SHP77 (cell line): ENCODE measurements around the gene ALDH3B1.

ENCODE experiments used
- DNase-seq, 2 experiments: peaks; one replicate each; lab custom pipeline; 2025; lab: John Stamatoyannopoulos, UW

ALDH3B1 gene

GRCh38 chr11:68031144-68031464, 21.0 kb downstream of the ALDH3B1 start:
- DNase-seq: no peak

GRCh38 chr11:68032003-68032402, 21.9 kb downstream of the ALDH3B1 start:
- DNase-seq: no peak

- DNase-seq: no peak
Observed at GRCh38 chr11:68032997-68033707, 23.0 kb downstream of the ALDH3B1 start.

GRCh38 chr11:68033708-68034045, 23.6 kb downstream of the ALDH3B1 start:
- DNase-seq: no peak

- DNase-seq: no peak
Observed at GRCh38 chr11:68035266-68035876, 25.2 kb downstream of the ALDH3B1 start.

- no peak for DNase-seq
Observed at GRCh38 chr11:68036141-68036716, 26.1 kb downstream of the ALDH3B1 start.

GRCh38 chr11:68036717-68037239, 26.7 kb downstream of the ALDH3B1 start:
- DNase-seq: peak; percentile 41 to 65

- DNase-seq: peak in 1 of 2 experiments; percentile 40
Observed at GRCh38 chr11:68037411-68038225, 27.5 kb downstream of the ALDH3B1 start.

GRCh38 chr11:68038226-68038717, 28.1 kb downstream of the ALDH3B1 start:
- DNase-seq: peak; percentile 49 to 83

- peak; percentile 71 to 76 for DNase-seq
Observed at GRCh38 chr11:68038718-68039525, 28.8 kb downstream of the ALDH3B1 start, which contains the start of gene TCIRG1. TSS of gene TCIRG1 (plus strand) at chr11:68039025. CDS start at chr11:68041272, 2,247 bp downstream.

- no peak for DNase-seq
Observed at GRCh38 chr11:68039526-68040086, 29.5 kb downstream of the ALDH3B1 start.

GRCh38 chr11:68040101-68040956, 30.2 kb downstream of the ALDH3B1 start:
- peak; percentile 33 to 72 for DNase-seq

GRCh38 chr11:68040957-68041591, 30.9 kb downstream of the ALDH3B1 start:
- no peak for DNase-seq

- DNase-seq: no peak
Observed at GRCh38 chr11:68041617-68042218, 31.6 kb downstream of the ALDH3B1 start.

GRCh38 chr11:68042219-68043028, 32.3 kb downstream of the ALDH3B1 start:
- no peak for DNase-seq

- DNase-seq: no peak
Observed at GRCh38 chr11:68043029-68043348, 32.9 kb downstream of the ALDH3B1 start.

GRCh38 chr11:68043349-68044144, 33.4 kb downstream of the ALDH3B1 start:
- DNase-seq: peak; percentile 45 to 71
